ENCODE results near the gene WNK2. TPM values are rescaled to one million over a fixed set of nuclear protein-coding genes. Genes with fewer than 3 reads are reported as not detected.

WNK2 gene
- polyA plus RNA-seq, 2 of the 4 experiments (the other 2 are of a cell fraction): 2.1 to 6.7 TPM

- Histone ChIP-seq H3K9me3 (no peaks in the 10 kb centered on the region), H3K27ac (no peak overlapping the region), H3K4me2 (no peak overlapping the region), H3K4me3 (no peak overlapping the region), H3K4me1 (no peaks in the 10 kb centered on the region)
- POLR2A ChIA-PET: no interaction called here
- FAIRE-seq (no peak), DNase-seq (ENCODE audit: low read depth in 1 of 2, low spot score in 1 of 2) (no peak), ATAC-seq (no peak)
- CTCF ChIA-PET: interaction anchor here (0.8 kb wide), 1 partner anchor 54 kb away, joined by 3 read pairs; no protein-coding TSS in a partner anchor
- WGBS (ENCODE audit: missing lambda C conversion rate): 79% methylated on average over 23 of the region's 24 CpGs
- TF ChIP-seq EHF (CRISPR knock-in tag; IDR thresholded peaks at IDR 0.05) (no peak), POLR2A (IDR thresholded peaks at IDR 0.05; ENCODE audit: low read length) (no peak), CBX2 (IDR thresholded peaks at IDR 0.05; ENCODE audit: borderline replicate concordance, low read depth) (no peak), HDAC2 (IDR thresholded peaks at IDR 0.05) (no peak), EHMT2 (IDR thresholded peaks at IDR 0.05; ENCODE audit: low read depth) (no peak), E2F6 (IDR thresholded peaks at IDR 0.05; ENCODE audit: borderline replicate concordance, low read depth) (no peak), ZSCAN20 (CRISPR knock-in tag; IDR thresholded peaks at IDR 0.05) (no peak), JUNB (IDR thresholded peaks at IDR 0.05) (no peak), JUN (IDR thresholded peaks at IDR 0.05) (no peak), HES2 (IDR thresholded peaks at IDR 0.05) (no peak), MAZ (IDR thresholded peaks at IDR 0.05; ENCODE audit: borderline replicate concordance, low read depth, low read length) (no peak), NPAS2 (CRISPR knock-in tag; IDR thresholded peaks at IDR 0.05; ENCODE audit: borderline replicate concordance) (no peak), SREBF2 (IDR thresholded peaks at IDR 0.05) (no peak), CBX8 (IDR thresholded peaks at IDR 0.05) (no peak), ZNF302 (CRISPR knock-in tag; IDR thresholded peaks at IDR 0.05) (no peak), BCL3 (IDR thresholded peaks at IDR 0.05) (no peak), RNF2 (IDR thresholded peaks at IDR 0.05; ENCODE audit: borderline replicate concordance, low read depth) (no peak), CEBPB (IDR thresholded peaks at IDR 0.05) (no peak)
Observed at GRCh38 chr9:93244510-93245436, 60.8 kb downstream of the WNK2 start.

GRCh38 chr9:93245437-93245970 is 61.6 kb downstream of the WNK2 start:
- WGBS (ENCODE audit: missing lambda C conversion rate): 84% methylated on average over 5 of the region's 5 CpGs
- Histone ChIP-seq H3K4me1 (no peaks in the 10 kb centered on the region), H3K27ac (no peak overlapping the region), H3K9me3 (no peaks in the 10 kb centered on the region), H3K4me2 (no peak overlapping the region; the same call in 2 of the 3 replicates), H3K4me3 (no peak overlapping the region)
- POLR2A ChIA-PET: no interaction called here
- CTCF ChIA-PET: interaction anchor here (0.6 kb wide), 1 partner anchor 29 kb away, joined by 3 read pairs; no protein-coding TSS in a partner anchor
- TF ChIP-seq CHD2 (IDR thresholded peaks at IDR 0.05; ENCODE audit: low read length, partially characterized antibody) (no peak), CHD4 (IDR thresholded peaks at IDR 0.05; ENCODE audit: borderline replicate concordance) (no peak), MAX (IDR thresholded peaks at IDR 0.05) (no peak), TFCP2L1 (CRISPR knock-in tag; IDR thresholded peaks at IDR 0.05) (no peak), PBX3 (IDR thresholded peaks at IDR 0.05) (no peak), CBX8 (IDR thresholded peaks at IDR 0.05) (no peak), NPAS2 (CRISPR knock-in tag; IDR thresholded peaks at IDR 0.05; ENCODE audit: borderline replicate concordance) (no peak), EHMT2 (IDR thresholded peaks at IDR 0.05; ENCODE audit: low read depth) (no peak), JUNB (IDR thresholded peaks at IDR 0.05) (no peak), GATA3 (IDR thresholded peaks at IDR 0.05; ENCODE audit: borderline replicate concordance) (no peak), ATOH8 (CRISPR knock-in tag; IDR thresholded peaks at IDR 0.05; ENCODE audit: low read depth) (no peak), USF2 (IDR thresholded peaks at IDR 0.05) (no peak), KDM1A (IDR thresholded peaks at IDR 0.05; ENCODE audit: low read depth) (no peak), CTCF (IDR thresholded peaks at IDR 0.05) (no peak)
- DNase-seq (ENCODE audit: low read depth in 1 of 2, low spot score in 1 of 2) (no peak), FAIRE-seq (no peak), ATAC-seq (no peak)
